GM12864 (cell line): ENCODE results near the gene ERG.

Experiments used
- DNase-seq: peaks from one replicate; pipeline ENCODE4 v3.0.0-alpha.2; 2011; ENCODE audit warnings: low read depth
- H3K4me3 ChIP-seq: 2 replicates; pipeline ENCODE4 v1.5.1; 2011; ENCODE audit warnings: mild to moderate bottlenecking, low read depth, low read length, control low read depth
- CTCF ChIP-seq: IDR thresholded peaks from 2 replicates; pipeline ENCODE4 v1.5.1; 2011; ENCODE audit warnings: low read depth, mild to moderate bottlenecking, moderate library complexity, low read length, control low read depth, inconsistent platforms; ENCODE audit errors: missing control alignments

Gene ERG

DNA sequence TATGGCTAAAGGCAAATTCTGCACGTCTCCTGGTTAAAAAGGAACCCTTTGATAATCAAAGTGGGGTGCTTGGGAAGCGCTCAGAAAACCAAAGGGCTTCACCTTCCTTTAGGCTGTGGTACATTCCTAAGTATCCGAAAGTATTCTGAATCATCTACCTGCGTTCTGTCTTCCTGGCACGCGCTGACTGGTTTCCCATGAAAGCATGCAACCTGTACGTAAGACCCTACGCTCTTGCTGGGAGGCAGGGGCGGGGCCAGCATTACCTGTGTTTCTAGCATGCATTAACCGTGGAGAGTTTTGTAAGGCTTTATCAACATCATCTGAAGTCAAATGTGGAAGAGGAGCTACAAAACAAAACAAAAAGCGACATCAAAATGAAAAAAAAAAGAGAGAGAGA, 96.0 kb downstream of the ERG start:
- TF ChIP-seq CTCF, result no peak
- no peak overlapping the region for H3K4me3 ChIP-seq
- no peak for DNase-seq

GRCh38 chr21:38401191-38401926, 96.9 kb downstream of the ERG start:
- no peak for TF ChIP-seq CTCF
- H3K4me3 ChIP-seq, result no peak overlapping the region
- DNase-seq, result no peak

GRCh38 chr21:38400195-38400919, 97.9 kb downstream of the ERG start:
- no peak for DNase-seq
- no peak overlapping the region for H3K4me3 ChIP-seq
- no peak for TF ChIP-seq CTCF

GRCh38 chr21:38399103-38399502, 99.2 kb downstream of the ERG start:
- no peak for DNase-seq
- H3K4me3 ChIP-seq, result no peak overlapping the region
- TF ChIP-seq CTCF, result no peak

DNA sequence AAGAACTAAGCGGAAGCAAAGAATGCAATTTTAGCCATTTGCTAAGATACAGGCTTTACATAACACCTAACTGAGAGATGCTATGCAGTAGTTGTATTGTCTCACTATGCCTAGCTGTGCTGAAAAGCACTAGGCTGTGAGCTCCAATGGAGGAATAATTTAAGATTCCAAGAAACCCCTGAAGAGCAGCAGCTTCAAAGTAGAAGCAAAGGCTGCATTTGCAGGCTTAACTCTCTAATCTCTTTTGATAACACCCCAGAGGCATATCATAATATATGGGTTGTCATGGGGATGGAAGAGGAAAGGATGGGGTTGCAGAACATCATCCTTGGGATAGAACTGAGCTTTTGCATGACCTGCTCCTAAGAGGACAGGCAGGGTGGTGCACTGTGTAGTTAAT, 102.0 kb downstream of the ERG start:
- no peak for DNase-seq
- TF ChIP-seq CTCF, result no peak

GRCh38 chr21:38395581-38395980, 102.7 kb downstream of the ERG start:
- no peak for DNase-seq
- no peak overlapping the region for H3K4me3 ChIP-seq
- TF ChIP-seq CTCF, result no peak

More for the DNA sequence above, 102.0 kb downstream of the ERG start:
- no peak overlapping the region for H3K4me3 ChIP-seq

DNA sequence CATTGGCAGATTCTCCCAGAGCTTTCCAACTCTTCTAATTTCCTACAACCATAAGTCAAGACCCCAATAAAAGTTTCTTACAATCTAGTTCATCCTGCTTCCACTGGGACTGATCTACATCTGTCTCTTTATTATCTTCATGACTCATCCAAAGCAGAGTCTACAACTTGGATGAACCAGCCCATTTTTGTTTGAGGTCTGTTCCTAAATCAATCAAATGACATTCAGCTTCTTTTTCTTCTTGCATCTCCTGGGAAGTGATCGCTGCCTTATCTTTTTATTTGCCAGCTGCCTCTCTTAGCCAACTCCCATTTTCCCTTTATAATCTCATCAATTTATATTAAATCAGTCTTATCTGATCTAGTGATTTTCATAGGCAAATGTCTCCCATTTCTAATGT, 105.6 kb downstream of the ERG start:
- H3K4me3 ChIP-seq, result no peak overlapping the region
- no peak for TF ChIP-seq CTCF
- DNase-seq, result no peak
